A549 (cell line): Measurements from ENCODE around the gene C2orf66. TPM values are rescaled to one million over a fixed set of nuclear protein-coding genes. Genes with fewer than 3 reads are reported as not detected.

Experiments
- ATAC-seq, 2 experiments: fragments of 200-7000 bp in 1 of 2; fragments of >200 bp in 1 of 2; cut with Nextera tagmentation in 1 of 2; cut with Tn5 transposase in 1 of 2; 3 replicates each; pipeline versions ENCODE4 v1.8.0 to v1.9.1; 2018 to 2020; ENCODE audit warnings: mild to moderate bottlenecking in 1 of 2, moderate library complexity in 1 of 2
- CTCF ChIA-PET: fragments of 300-600 bp; sonication (Branson Sonifier 250); formaldehyde crosslinking; extraction: SDS; loops from one replicate; lab custom pipeline; 2021; ENCODE audit warnings: antibody characterized with exemption, inconsistent platforms; lab: Yijun Ruan, JAX
- POLR2A ChIA-PET: fragments of 350-600 bp; formaldehyde crosslinking; extraction: SDS; loops from one replicate; lab custom pipeline; 2021; ENCODE audit warnings: antibody characterized with exemption, inconsistent platforms; lab: Yijun Ruan, JAX
- DNase-seq, 2 experiments: peaks; one replicate each; pipeline versions ENCODE4 v3.0.0 to v3.0.0-alpha.2; 2011 to 2016; ENCODE audit warnings: low read depth in 1 of 2, low spot score in 1 of 2
- FAIRE-seq: peaks from 2 replicates; lab custom pipeline; 2011; peaks lifted over from hg19 to GRCh38; lab: Jason Lieb, UNC
- H3K27ac ChIP-seq, 2 experiments: fragments of >200 bp; sonication (Bioruptor Twin); formaldehyde crosslinking; 3 replicates each; pipeline ENCODE4 v1.5.1; 2016 to 2017
- H3K4me1 ChIP-seq: fragments of >200 bp; sonication (Bioruptor Twin); formaldehyde crosslinking; 3 replicates; pipeline ENCODE4 v1.6.1; 2016
- H3K4me2 ChIP-seq: fragments of >200 bp; sonication (Bioruptor Twin); formaldehyde crosslinking; 3 replicates; pipeline ENCODE4 v1.6.1; 2016
- H3K4me3 ChIP-seq: fragments of >200 bp; sonication (Bioruptor Twin); formaldehyde crosslinking; 3 replicates; pipeline ENCODE4 v1.5.1; 2016
- H3K9me3 ChIP-seq: fragments of >200 bp; sonication (Bioruptor Twin); formaldehyde crosslinking; 3 replicates; pipeline ENCODE4 v1.6.1; 2016
- ATOH8 ChIP-seq: fragments of 250-450 bp; sonication (Bioruptor Pico); IDR thresholded peaks from 2 replicates; pipeline ENCODE4 v1.5.0; 2020; ENCODE audit warnings: low read depth, mild to moderate bottlenecking, moderate library complexity
- CBX8 ChIP-seq: fragments of 200-600 bp; sonication (generic); IDR thresholded peaks from 2 replicates; pipeline ENCODE4 v1.6.1; 2016
- CEBPB ChIP-seq, 2 experiments: fragments of >200 bp in 1 of 2; sonication (Bioruptor Twin) in 1 of 2; formaldehyde crosslinking in 1 of 2; IDR thresholded peaks; 2 replicates each; pipeline ENCODE4 v1.6.1; 2012 to 2016
- CHD2 ChIP-seq: fragments of 150-350 bp; IDR thresholded peaks from 2 replicates; pipeline ENCODE4 v1.6.1; 2014; ENCODE audit warnings: low read length; ENCODE audit not compliant: partially characterized antibody
- EHF ChIP-seq: fragments of 250-450 bp; sonication (Bioruptor Pico); IDR thresholded peaks from 2 replicates; pipeline ENCODE4 v1.5.0; 2020; ENCODE audit warnings: mild to moderate bottlenecking
- EHMT2 ChIP-seq: fragments of 200-600 bp; sonication (generic); IDR thresholded peaks from 2 replicates; pipeline ENCODE4 v1.6.1; 2016; ENCODE audit warnings: antibody characterized with exemption, low read depth, mild to moderate bottlenecking, moderate library complexity
- FOSL2 ChIP-seq, 2 experiments: fragments of 450-650 bp in 1 of 2; fragments of >200 bp in 1 of 2; sonication (Bioruptor Twin) in 1 of 2; formaldehyde crosslinking; IDR thresholded peaks; 2 replicates each; pipeline versions ENCODE4 v1.5.0 to v1.6.1; 2016 to 2020; ENCODE audit warnings: mild to moderate bottlenecking in 1 of 2, moderate library complexity in 1 of 2
- GATA3 ChIP-seq: IDR thresholded peaks from 2 replicates; pipeline ENCODE4 v1.6.1; 2012; ENCODE audit warnings: borderline replicate concordance
- HDAC2 ChIP-seq: fragments of 200-600 bp; sonication (generic); IDR thresholded peaks from 2 replicates; pipeline ENCODE4 v1.6.1; 2016
- HES2 ChIP-seq: fragments of >200 bp; sonication (Bioruptor Twin); formaldehyde crosslinking; IDR thresholded peaks from 2 replicates; pipeline ENCODE4 v1.6.1; 2016
- HEYL ChIP-seq: fragments of 250-450 bp; sonication (Bioruptor Pico); IDR thresholded peaks from 2 replicates; pipeline ENCODE4 v1.8.0; 2021; ENCODE audit warnings: mild to moderate bottlenecking, moderate library complexity
- HOXA7 ChIP-seq: fragments of 250-450 bp; sonication (Bioruptor Pico); IDR thresholded peaks from 2 replicates; pipeline ENCODE4 v1.5.0; 2020; ENCODE audit warnings: mild to moderate bottlenecking, moderate library complexity
- HOXB13 ChIP-seq: fragments of 250-450 bp; sonication (Bioruptor Pico); IDR thresholded peaks from 2 replicates; pipeline ENCODE4 v1.5.0; 2020; ENCODE audit warnings: low read depth, mild to moderate bottlenecking, moderate library complexity
- HOXB5 ChIP-seq: fragments of 250-450 bp; sonication (Bioruptor Pico); IDR thresholded peaks from 2 replicates; pipeline ENCODE4 v1.5.0; 2020; ENCODE audit warnings: mild to moderate bottlenecking, moderate library complexity
- JUN ChIP-seq, 2 experiments: fragments of >200 bp; sonication (Bioruptor Twin); formaldehyde crosslinking; IDR thresholded peaks; 2 replicates in 1 of 2; 3 replicates in 1 of 2; pipeline ENCODE4 v1.6.1; 2016 to 2017
- KDM5A ChIP-seq: fragments of 200-600 bp; sonication (generic); IDR thresholded peaks from 2 replicates; pipeline ENCODE4 v1.6.1; 2016; ENCODE audit warnings: antibody characterized with exemption, mild to moderate bottlenecking
- MAFK ChIP-seq: fragments of 450-650 bp; IDR thresholded peaks from 2 replicates; pipeline ENCODE4 v1.6.1; 2014; ENCODE audit not compliant: partially characterized antibody
- MAX ChIP-seq: IDR thresholded peaks from 2 replicates; pipeline ENCODE4 v1.6.1; 2012
- MYC ChIP-seq: IDR thresholded peaks from 2 replicates; pipeline ENCODE4 v1.6.1; 2012; ENCODE audit warnings: mild to moderate bottlenecking, inconsistent platforms, low read length, improper control_type of control experiment, borderline replicate concordance
- PHF8 ChIP-seq: fragments of 200-600 bp; sonication (generic); IDR thresholded peaks from 2 replicates; pipeline ENCODE4 v1.6.1; 2016; ENCODE audit warnings: low read depth, mild to moderate bottlenecking, antibody characterized with exemption, moderate library complexity, borderline replicate concordance
- RAD21 ChIP-seq, 2 experiments: fragments of >200 bp in 1 of 2; sonication (Bioruptor Twin) in 1 of 2; formaldehyde crosslinking in 1 of 2; IDR thresholded peaks in 1 of 2; conservative IDR thresholded peaks in 1 of 2; 2 replicates in 1 of 2; 3 replicates in 1 of 2; pipeline ENCODE4 v1.6.1; 2012 to 2018; ENCODE audit warnings: inconsistent platforms in 1 of 2
- REST ChIP-seq: fragments of 200-600 bp; sonication (generic); IDR thresholded peaks from 2 replicates; pipeline ENCODE4 v1.6.1; 2016; ENCODE audit warnings: antibody characterized with exemption, mild to moderate bottlenecking, moderate library complexity
- RFX5 ChIP-seq: fragments of 450-650 bp; IDR thresholded peaks from 2 replicates; pipeline ENCODE4 v1.7.1; 2014; ENCODE audit warnings: antibody characterized with exemption, mild to moderate bottlenecking, moderate library complexity
- RNF2 ChIP-seq: fragments of 200-600 bp; sonication (generic); IDR thresholded peaks from 2 replicates; pipeline ENCODE4 v1.6.1; 2016; ENCODE audit warnings: low read depth, mild to moderate bottlenecking, antibody characterized with exemption, moderate library complexity, borderline replicate concordance
- SMC3 ChIP-seq: fragments of >200 bp; sonication (Bioruptor Twin); formaldehyde crosslinking; IDR thresholded peaks from 3 replicates; pipeline ENCODE4 v1.6.1; 2018; ENCODE audit warnings: inconsistent platforms
- TFCP2L1 ChIP-seq: fragments of 250-450 bp; sonication (Bioruptor Pico); IDR thresholded peaks from 2 replicates; pipeline ENCODE4 v1.5.0; 2021; ENCODE audit warnings: mild to moderate bottlenecking
- TP53 ChIP-seq: fragments of 250-450 bp; sonication (Bioruptor Pico); IDR thresholded peaks from 2 replicates; pipeline ENCODE4 v1.5.0; 2021; ENCODE audit warnings: mild to moderate bottlenecking, moderate library complexity
- USF2 ChIP-seq: fragments of 450-650 bp; IDR thresholded peaks from 2 replicates; pipeline ENCODE4 v1.6.1; 2014; ENCODE audit warnings: antibody characterized with exemption
- ZFP36 ChIP-seq: fragments of 450-650 bp; IDR thresholded peaks from 2 replicates; pipeline ENCODE4 v1.6.1; 2014; ENCODE audit warnings: borderline replicate concordance; ENCODE audit not compliant: partially characterized antibody
- ZSCAN20 ChIP-seq: fragments of 250-450 bp; sonication (Bioruptor Pico); IDR thresholded peaks from 2 replicates; pipeline ENCODE4 v1.8.0; 2022; ENCODE audit warnings: mild to moderate bottlenecking, moderate library complexity
- WGBS: methylation state at CpG from one replicate; pipeline ENCODE4 v1.1.6; 2017; ENCODE audit errors: missing lambda C conversion rate; 5-methylcytosine and 5-hydroxymethylcytosine counted together
- polyA plus RNA-seq, 4 experiments: library from polyadenylated mRNA; depleted of rRNA in 3 of 4; stranded (reverse); fragments of >200 nt; fragmentation: RNase III in 1 of 4; extraction: RNeasy Plus Mini Kit Qiagen cat#74134 plus additional on column Dnase treatment in 1 of 4; gene quantifications; 2 replicates in 3 of 4; 3 replicates in 1 of 4; pipeline ENCODE4 v1.2.3, GENCODE V29; 2011 to 2017

The C2orf66 gene
- polyA plus RNA-seq, 2 of the 4 experiments (the other 2 are of a cell fraction), result 0.08 to 0.28 TPM

- DNase-seq (no peak), ATAC-seq (no peak), FAIRE-seq (no peak)
- Histone ChIP-seq H3K4me2 (no peak overlapping the region), H3K4me1 (no peaks in the 10 kb centered on the region), H3K4me3 (no peak overlapping the region), H3K27ac (no peak overlapping the region), H3K9me3 (no peaks in the 10 kb centered on the region)
- TF ChIP-seq FOSL2 (IDR thresholded peaks at IDR 0.05) (no peak), FOSL2 (CRISPR knock-in tag; IDR thresholded peaks at IDR 0.05) (no peak), CBX8 (no peak), HEYL (CRISPR knock-in tag) (no peak)
- POLR2A ChIA-PET, result no interaction called here
- CTCF ChIA-PET, result no interaction called here
Observed at GRCh38 chr2:196846295-196846694, 37.1 kb upstream of the C2orf66 start.

GRCh38 chr2:196845371-196845770 lies 36.2 kb upstream of the C2orf66 start:
- no peaks in the 10 kb centered on the region for H3K9me3 ChIP-seq
- FAIRE-seq, result no peak
- ChIA-PET POLR2A (no interaction called here), CTCF (no interaction called here)
- WGBS, result 83% methylated on average over 3 of the region's 3 CpGs
- H3K4me1 ChIP-seq, result no peaks in the 10 kb centered on the region
- H3K4me3 ChIP-seq, result no peak overlapping the region
- ATAC-seq, result no peak
- H3K4me2 ChIP-seq, result no peak overlapping the region
- TF ChIP-seq GATA3, result no peak
- no peak for TF ChIP-seq USF2
- TF ChIP-seq CEBPB (IDR thresholded peaks at IDR 0.05), result no peak
- no peak for TF ChIP-seq EHF (CRISPR knock-in tag)
- no peak for TF ChIP-seq JUN (IDR thresholded peaks at IDR 0.05)
- TF ChIP-seq ZSCAN20 (CRISPR knock-in tag), result no peak
- TF ChIP-seq HOXB5 (CRISPR knock-in tag), result no peak
- TF ChIP-seq RAD21 (conservative IDR thresholded peaks at IDR 0.05 in 1 of 2, IDR thresholded peaks at IDR 0.05 in 1 of 2), result no peak
- no peak for TF ChIP-seq KDM5A
- TF ChIP-seq MAFK, result no peak
- no peak for TF ChIP-seq MAX
- TF ChIP-seq CBX8, result no peak
- no peak for TF ChIP-seq ATOH8 (CRISPR knock-in tag)
- TF ChIP-seq HOXA7 (CRISPR knock-in tag), result no peak
- TF ChIP-seq PHF8, result no peak
- no peak for TF ChIP-seq HDAC2
- no peak for TF ChIP-seq REST
- TF ChIP-seq FOSL2 (IDR thresholded peaks at IDR 0.05), result no peak
- TF ChIP-seq FOSL2 (CRISPR knock-in tag; IDR thresholded peaks at IDR 0.05), result no peak
- H3K27ac ChIP-seq, result no peak overlapping the region
- DNase-seq, result no peak

- FAIRE-seq (no peak), DNase-seq (no peak), ATAC-seq (no peak)
- CTCF ChIA-PET, result interaction anchor here (1.5 kb wide), 1 partner anchor 10 kb away, joined by 4 read pairs; no protein-coding TSS in a partner anchor
- H3K9me3 ChIP-seq, result no peaks in the 10 kb centered on the region
- H3K4me2 ChIP-seq, result no peak overlapping the region
- H3K27ac ChIP-seq, result no peak overlapping the region
- H3K4me1 ChIP-seq, result peaks cover 10% of the 10 kb centered on the region; the same call in 2 of the 3 replicates
- H3K4me3 ChIP-seq, result no peak overlapping the region
- POLR2A ChIA-PET, result no interaction called here
- WGBS, result 82% methylated on average over 2 of the region's 2 CpGs
- TF ChIP-seq SMC3, result no peak
- no peak for TF ChIP-seq CHD2
- no peak for TF ChIP-seq GATA3
- TF ChIP-seq HEYL (CRISPR knock-in tag), result no peak
- no peak for TF ChIP-seq MAFK
- TF ChIP-seq CEBPB (IDR thresholded peaks at IDR 0.05), result no peak
- TF ChIP-seq RNF2, result no peak
- TF ChIP-seq EHF (CRISPR knock-in tag), result no peak
- TF ChIP-seq HDAC2, result no peak
- no peak for TF ChIP-seq RFX5
- TF ChIP-seq PHF8, result no peak
- no peak for TF ChIP-seq MYC
- TF ChIP-seq EHMT2, result no peak
- TF ChIP-seq HES2, result no peak
- TF ChIP-seq TP53, result no peak
- TF ChIP-seq HOXB13 (CRISPR knock-in tag), result no peak
- TF ChIP-seq ZFP36, result no peak
- TF ChIP-seq TFCP2L1 (CRISPR knock-in tag), result no peak
Observed at GRCh38 chr2:196840171-196840570, 31.0 kb upstream of the C2orf66 start.
